ENCODE results near the gene BRCC3.

BRCC3 gene

GRCh38 chrX:155048977-155049619 is 22.2 kb upstream of the BRCC3 start:
- TF ChIP-seq NFRKB (IDR thresholded peaks at IDR 0.05) (no peak), PKNOX1 (IDR thresholded peaks at IDR 0.05) (no peak), L3MBTL2 (conservative IDR thresholded peaks at IDR 0.05) (no peak), ARNT (IDR thresholded peaks at IDR 0.05) (no peak), TARDBP (IDR thresholded peaks at IDR 0.05) (no peak), LEF1 (IDR thresholded peaks at IDR 0.05; ENCODE audit: borderline replicate concordance) (no peak), FOXK2 (IDR thresholded peaks at IDR 0.05) (no peak), BHLHE40 (IDR thresholded peaks at IDR 0.05; ENCODE audit: borderline replicate concordance) (no peak), HDGF (IDR thresholded peaks at IDR 0.05; ENCODE audit: borderline replicate concordance) (no peak), ELF4 (IDR thresholded peaks at IDR 0.05) (no peak), FOXA1 (IDR thresholded peaks at IDR 0.05) (no peak), SUZ12 (IDR thresholded peaks at IDR 0.05) (no peak), FOXM1 (IDR thresholded peaks at IDR 0.05; ENCODE audit: borderline replicate concordance) (no peak), SP1 (IDR thresholded peaks at IDR 0.05) (no peak), CTBP1 (IDR thresholded peaks at IDR 0.05; ENCODE audit: borderline replicate concordance) (no peak)
- POLR2A ChIA-PET = interaction anchor here (1.2 to 1.5 kb wide), 2 partner anchors 22 to 23 kb away, joined by 3 to 4 read pairs; partner anchors contain the start of gene FUNDC2
- DNase-seq (ENCODE audit: extremely low spot score) = peak; percentile 77
- CTCF ChIA-PET = interaction anchor here (0.6 to 1.7 kb wide), 6 partner anchors 8 to 131 kb away, joined by 3 to 4 read pairs (median 3); partner anchors contain the start of gene FUNDC2

DNA sequence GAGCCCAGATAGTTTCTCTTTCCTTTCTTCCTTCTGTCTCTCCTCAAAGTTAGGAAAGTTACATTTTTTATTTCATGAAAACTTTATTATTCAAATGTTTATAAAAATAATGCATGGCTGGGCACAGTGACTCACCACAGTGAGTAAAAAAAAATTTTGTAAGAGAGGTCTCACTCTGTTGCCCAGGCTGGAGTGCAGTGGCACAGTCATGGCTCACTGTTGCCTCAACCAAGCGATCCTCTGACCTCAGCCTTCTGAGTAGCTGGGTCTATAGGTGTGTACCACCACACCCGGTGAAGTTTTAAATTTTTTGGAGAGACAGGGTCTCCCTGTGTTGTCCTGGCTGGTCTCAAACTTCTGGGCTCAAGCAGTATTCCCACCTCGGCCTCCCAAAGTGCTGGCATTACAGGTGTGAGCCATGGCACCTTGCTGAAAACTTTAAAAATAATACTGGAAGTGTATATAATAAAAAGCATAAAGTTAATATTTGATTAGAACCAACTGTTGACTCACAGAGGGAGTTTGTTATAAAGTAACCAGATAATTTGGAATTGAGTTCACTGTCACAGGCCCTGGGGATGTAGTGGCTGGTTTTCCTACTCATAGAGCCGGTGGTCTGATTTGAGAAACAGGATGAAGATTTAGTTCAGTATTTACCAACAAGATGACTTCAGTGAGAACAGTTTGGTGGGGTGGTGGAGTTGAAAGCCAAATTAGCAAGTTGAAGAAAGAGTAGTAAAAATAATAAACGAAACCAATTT is 18.4 kb upstream of the BRCC3 start:
- POLR2A ChIA-PET = no interaction called here
- DNase-seq (ENCODE audit: extremely low spot score) = no peak
- CTCF ChIA-PET = interaction anchor here (0.7 kb wide), 1 partner anchor 25 kb away, joined by 3 read pairs; no protein-coding TSS in a partner anchor
- TF ChIP-seq CTBP1 (IDR thresholded peaks at IDR 0.05; ENCODE audit: borderline replicate concordance) = no peak
- TF ChIP-seq SP1 (IDR thresholded peaks at IDR 0.05) = no peak
- TF ChIP-seq TARDBP (IDR thresholded peaks at IDR 0.05) = no peak
- TF ChIP-seq PKNOX1 (IDR thresholded peaks at IDR 0.05) = no peak
- TF ChIP-seq HDGF (IDR thresholded peaks at IDR 0.05; ENCODE audit: borderline replicate concordance) = no peak
- TF ChIP-seq ARNT (IDR thresholded peaks at IDR 0.05) = no peak
- no peak for TF ChIP-seq BHLHE40 (IDR thresholded peaks at IDR 0.05; ENCODE audit: borderline replicate concordance)
- no peak for TF ChIP-seq SUZ12 (IDR thresholded peaks at IDR 0.05)

- no peak for DNase-seq (ENCODE audit: extremely low spot score)
- no peak for TF ChIP-seq FOXK2 (IDR thresholded peaks at IDR 0.05)
- no peak for TF ChIP-seq NFRKB (IDR thresholded peaks at IDR 0.05)
- TF ChIP-seq TARDBP (IDR thresholded peaks at IDR 0.05) = no peak
- TF ChIP-seq SUZ12 (IDR thresholded peaks at IDR 0.05) = no peak
- no peak for TF ChIP-seq FOXM1 (IDR thresholded peaks at IDR 0.05; ENCODE audit: borderline replicate concordance)
- TF ChIP-seq ARNT (IDR thresholded peaks at IDR 0.05) = no peak
- CTCF ChIA-PET = no interaction called here
- POLR2A ChIA-PET = no interaction called here
These were observed 17.7 kb upstream of the BRCC3 start for GRCh38 chrX:155053656-155054055.

GRCh38 chrX:155054255-155054654 is 17.1 kb upstream of the BRCC3 start:
- no peak for TF ChIP-seq ELF4 (IDR thresholded peaks at IDR 0.05)
- TF ChIP-seq FOXA1 (IDR thresholded peaks at IDR 0.05) = no peak
- TF ChIP-seq NFRKB (IDR thresholded peaks at IDR 0.05) = no peak
- no peak for TF ChIP-seq FOXM1 (IDR thresholded peaks at IDR 0.05; ENCODE audit: borderline replicate concordance)
- no peak for TF ChIP-seq ZNF384 (IDR thresholded peaks at IDR 0.05)
- TF ChIP-seq SUZ12 (IDR thresholded peaks at IDR 0.05) = no peak
- no peak for TF ChIP-seq SP1 (IDR thresholded peaks at IDR 0.05)
- TF ChIP-seq TARDBP (IDR thresholded peaks at IDR 0.05) = no peak
- TF ChIP-seq HDGF (IDR thresholded peaks at IDR 0.05; ENCODE audit: borderline replicate concordance) = no peak
- TF ChIP-seq BHLHE40 (IDR thresholded peaks at IDR 0.05; ENCODE audit: borderline replicate concordance) = no peak
- TF ChIP-seq PKNOX1 (IDR thresholded peaks at IDR 0.05) = no peak
- no peak for TF ChIP-seq ARNT (IDR thresholded peaks at IDR 0.05)
- TF ChIP-seq CTBP1 (IDR thresholded peaks at IDR 0.05; ENCODE audit: borderline replicate concordance) = no peak
- TF ChIP-seq LEF1 (IDR thresholded peaks at IDR 0.05; ENCODE audit: borderline replicate concordance) = no peak
- no peak for TF ChIP-seq L3MBTL2 (conservative IDR thresholded peaks at IDR 0.05)
- no peak for TF ChIP-seq FOXK2 (IDR thresholded peaks at IDR 0.05)
- ChIA-PET CTCF (no interaction called here), POLR2A (no interaction called here)
- DNase-seq (ENCODE audit: extremely low spot score) = no peak

DNA sequence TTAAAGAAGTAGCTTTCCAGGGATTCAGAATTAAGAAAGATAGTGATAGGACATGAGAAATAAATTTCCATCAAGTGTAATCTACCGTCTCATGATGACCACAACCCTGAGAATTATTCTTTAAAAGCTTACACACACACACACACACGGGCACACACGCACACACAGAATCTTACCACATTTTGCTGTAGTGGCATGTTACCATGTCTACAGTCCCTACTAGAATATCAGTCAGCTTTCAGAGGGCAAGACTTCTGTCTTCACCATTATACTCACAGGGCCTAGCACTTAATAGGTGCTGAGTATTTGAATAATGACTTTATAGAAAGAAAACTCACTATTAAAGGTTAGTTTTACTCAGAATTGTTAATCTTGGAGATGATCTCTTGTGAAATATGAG is 15.8 kb upstream of the BRCC3 start:
- TF ChIP-seq FOXM1 (IDR thresholded peaks at IDR 0.05; ENCODE audit: borderline replicate concordance) = no peak
- no peak for TF ChIP-seq FOXA1 (IDR thresholded peaks at IDR 0.05)
- TF ChIP-seq ARNT (IDR thresholded peaks at IDR 0.05) = no peak
- no peak for TF ChIP-seq HDGF (IDR thresholded peaks at IDR 0.05; ENCODE audit: borderline replicate concordance)
- TF ChIP-seq PKNOX1 (IDR thresholded peaks at IDR 0.05) = no peak
- no peak for TF ChIP-seq ELF4 (IDR thresholded peaks at IDR 0.05)
- no peak for TF ChIP-seq SP1 (IDR thresholded peaks at IDR 0.05)
- no peak for TF ChIP-seq TARDBP (IDR thresholded peaks at IDR 0.05)
- TF ChIP-seq L3MBTL2 (conservative IDR thresholded peaks at IDR 0.05) = no peak
- TF ChIP-seq CTBP1 (IDR thresholded peaks at IDR 0.05; ENCODE audit: borderline replicate concordance) = no peak
- TF ChIP-seq LEF1 (IDR thresholded peaks at IDR 0.05; ENCODE audit: borderline replicate concordance) = no peak
- DNase-seq (ENCODE audit: extremely low spot score) = no peak
- ChIA-PET POLR2A (no interaction called here), CTCF (interaction anchor here (1.0 kb wide), 1 partner anchor 138 kb away, joined by 3 read pairs; no protein-coding TSS in a partner anchor)
